ENCODE data around the gene OR2T5.
"Not testable (repeated sequence)": the region's sequence is repeated elsewhere in the genome, so short reads cannot be mapped to it uniquely, and the experiment has no call there.

Gene OR2T5

DNA sequence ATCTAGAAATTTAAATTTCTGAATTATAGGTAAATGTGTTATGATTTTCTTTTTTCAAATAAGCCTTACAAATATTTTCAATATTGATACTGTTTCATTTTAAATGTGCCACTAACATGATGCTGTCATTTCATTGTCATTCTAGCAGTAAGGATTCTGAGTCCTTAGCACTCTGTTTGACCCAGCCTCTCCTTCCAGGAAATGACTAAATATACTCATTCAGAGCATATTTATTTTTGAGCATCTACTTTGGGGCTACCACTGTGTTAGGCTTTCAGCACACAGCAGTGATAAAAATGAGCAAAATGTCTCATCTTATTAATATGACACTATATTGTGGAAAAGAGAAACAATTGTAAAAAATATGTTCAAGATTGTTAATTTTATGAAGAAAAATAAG is 21.8 kb downstream of the OR2T5 start:
- not testable (repeated sequence) for DNase-seq

DNA sequence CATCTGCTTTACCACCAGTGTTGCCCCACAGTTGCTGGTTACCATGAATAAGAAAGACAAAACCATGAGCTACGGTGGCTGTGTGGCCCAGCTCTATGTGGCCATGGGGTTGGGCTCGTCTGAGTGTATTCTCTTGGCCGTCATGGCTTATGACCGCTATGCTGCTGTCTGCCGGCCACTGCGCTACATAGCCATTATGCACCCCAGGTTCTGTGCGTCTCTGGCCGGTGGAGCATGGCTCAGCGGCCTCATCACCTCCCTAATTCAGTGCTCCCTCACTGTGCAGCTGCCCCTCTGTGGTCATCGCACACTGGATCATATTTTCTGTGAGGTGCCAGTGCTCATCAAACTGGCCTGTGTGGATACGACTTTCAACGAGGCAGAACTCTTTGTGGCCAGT is 33.5 kb downstream of the OR2T5 start:
- no peak for DNase-seq

DNA sequence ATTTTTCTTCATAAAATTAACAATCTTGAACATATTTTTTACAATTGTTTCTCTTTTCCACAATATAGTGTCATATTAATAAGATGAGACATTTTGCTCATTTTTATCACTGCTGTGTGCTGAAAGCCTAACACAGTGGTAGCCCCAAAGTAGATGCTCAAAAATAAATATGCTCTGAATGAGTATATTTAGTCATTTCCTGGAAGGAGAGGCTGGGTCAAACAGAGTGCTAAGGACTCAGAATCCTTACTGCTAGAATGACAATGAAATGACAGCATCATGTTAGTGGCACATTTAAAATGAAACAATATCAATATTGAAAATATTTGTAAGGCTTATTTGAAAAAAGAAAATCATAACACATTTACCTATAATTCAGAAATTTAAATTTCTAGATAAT is 49.1 kb downstream of the OR2T5 start:
- not testable (repeated sequence) for DNase-seq
